Measurements from ENCODE around the gene ADAMTS2.

DNA sequence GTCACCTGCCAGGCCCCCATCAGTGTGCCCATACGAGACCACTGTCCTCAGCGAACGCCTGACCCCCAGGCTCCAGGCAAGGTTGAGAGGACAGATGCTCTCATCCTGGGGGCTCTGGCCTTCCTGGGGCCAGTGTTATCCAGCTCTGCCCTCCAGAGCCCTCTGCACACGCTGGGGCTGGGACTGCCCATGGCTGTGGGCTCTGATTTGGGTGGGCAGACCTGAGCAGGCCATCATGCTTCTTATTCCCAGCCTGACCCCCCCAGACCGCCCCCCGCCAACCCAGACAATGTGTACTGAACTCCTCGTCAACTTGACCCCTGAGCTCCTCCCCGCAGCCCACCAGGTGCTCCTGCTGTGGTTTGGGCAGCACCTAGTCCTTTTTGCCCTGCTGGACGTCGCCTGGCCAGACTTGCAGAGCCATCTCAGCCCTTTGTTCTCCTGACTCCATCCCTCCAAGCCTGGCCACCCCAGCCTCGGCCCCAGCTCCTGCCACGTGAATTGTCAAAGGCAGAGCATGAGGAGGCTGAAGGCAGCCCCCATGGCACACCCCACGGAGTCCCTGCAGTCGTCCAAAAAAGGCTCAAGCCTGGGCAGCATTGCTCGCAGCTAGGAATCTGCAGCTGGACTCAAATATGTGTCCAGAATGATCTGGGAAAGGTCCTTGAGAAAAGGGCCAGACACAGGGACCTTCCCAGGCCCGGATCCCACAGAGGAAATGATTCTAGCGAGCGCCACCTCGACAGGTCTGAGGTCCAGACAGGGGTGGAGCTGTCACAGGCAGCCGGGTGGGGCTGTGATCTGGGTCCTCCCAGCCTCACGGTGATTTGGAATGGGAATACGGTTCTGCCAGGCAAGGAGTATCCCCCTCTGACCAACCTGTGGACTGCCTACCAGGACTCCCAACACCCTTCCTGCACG lies 87.0 kb downstream of the ADAMTS2 start:
- no peak for TF ChIP-seq CHD2 (IDR thresholded peaks at IDR 0.05; ENCODE audit: low read length)
- no peak for TF ChIP-seq KDM4A (IDR thresholded peaks at IDR 0.05; ENCODE audit: low read depth, low read length, severe bottlenecking)
- TF ChIP-seq, protein P1, sequence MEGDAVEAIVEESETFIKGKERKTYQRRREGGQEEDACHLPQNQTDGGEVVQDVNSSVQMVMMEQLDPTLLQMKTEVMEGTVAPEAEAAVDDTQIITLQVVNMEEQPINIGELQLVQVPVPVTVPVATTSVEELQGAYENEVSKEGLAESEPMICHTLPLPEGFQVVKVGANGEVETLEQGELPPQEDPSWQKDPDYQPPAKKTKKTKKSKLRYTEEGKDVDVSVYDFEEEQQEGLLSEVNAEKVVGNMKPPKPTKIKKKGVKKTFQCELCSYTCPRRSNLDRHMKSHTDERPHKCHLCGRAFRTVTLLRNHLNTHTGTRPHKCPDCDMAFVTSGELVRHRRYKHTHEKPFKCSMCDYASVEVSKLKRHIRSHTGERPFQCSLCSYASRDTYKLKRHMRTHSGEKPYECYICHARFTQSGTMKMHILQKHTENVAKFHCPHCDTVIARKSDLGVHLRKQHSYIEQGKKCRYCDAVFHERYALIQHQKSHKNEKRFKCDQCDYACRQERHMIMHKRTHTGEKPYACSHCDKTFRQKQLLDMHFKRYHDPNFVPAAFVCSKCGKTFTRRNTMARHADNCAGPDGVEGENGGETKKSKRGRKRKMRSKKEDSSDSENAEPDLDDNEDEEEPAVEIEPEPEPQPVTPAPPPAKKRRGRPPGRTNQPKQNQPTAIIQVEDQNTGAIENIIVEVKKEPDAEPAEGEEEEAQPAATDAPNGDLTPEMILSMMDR (IDR thresholded peaks at IDR 0.05; ENCODE audit: control extremely low read depth in 1 of 3, insufficient read depth in 1 of 3, low read depth in 1 of 3, low read length in 3 of 3), result no peak
- TF ChIP-seq POLR2A (IDR thresholded peaks at IDR 0.05; ENCODE audit: control extremely low read depth in 1 of 2, low read depth in 2 of 2, low read length in 2 of 2), result no peak
- TF ChIP-seq, protein P2, sequence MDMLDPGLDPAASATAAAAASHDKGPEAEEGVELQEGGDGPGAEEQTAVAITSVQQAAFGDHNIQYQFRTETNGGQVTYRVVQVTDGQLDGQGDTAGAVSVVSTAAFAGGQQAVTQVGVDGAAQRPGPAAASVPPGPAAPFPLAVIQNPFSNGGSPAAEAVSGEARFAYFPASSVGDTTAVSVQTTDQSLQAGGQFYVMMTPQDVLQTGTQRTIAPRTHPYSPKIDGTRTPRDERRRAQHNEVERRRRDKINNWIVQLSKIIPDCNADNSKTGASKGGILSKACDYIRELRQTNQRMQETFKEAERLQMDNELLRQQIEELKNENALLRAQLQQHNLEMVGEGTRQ (IDR thresholded peaks at IDR 0.05; ENCODE audit: low read length), result no peak
- no peak for TF ChIP-seq SUZ12 (IDR thresholded peaks at IDR 0.05; ENCODE audit: low read length)
- TF ChIP-seq JUND (IDR thresholded peaks at IDR 0.05; ENCODE audit: low read length), result no peak
- no peak for TF ChIP-seq EZH2 (IDR thresholded peaks at IDR 0.05; ENCODE audit: low read depth, low read length, severe bottlenecking)
- TF ChIP-seq POLR2AphosphoS5 (IDR thresholded peaks at IDR 0.05; ENCODE audit: low read depth, low read length), result no peak
- no peak for TF ChIP-seq MAX (IDR thresholded peaks at IDR 0.05)
- no peak for TF ChIP-seq YY1 (IDR thresholded peaks at IDR 0.05; ENCODE audit: low read depth, low read length)
- TF ChIP-seq TAF1 (IDR thresholded peaks at IDR 0.05; ENCODE audit: low read depth, low read length), result no peak
- TF ChIP-seq, protein P3, sequence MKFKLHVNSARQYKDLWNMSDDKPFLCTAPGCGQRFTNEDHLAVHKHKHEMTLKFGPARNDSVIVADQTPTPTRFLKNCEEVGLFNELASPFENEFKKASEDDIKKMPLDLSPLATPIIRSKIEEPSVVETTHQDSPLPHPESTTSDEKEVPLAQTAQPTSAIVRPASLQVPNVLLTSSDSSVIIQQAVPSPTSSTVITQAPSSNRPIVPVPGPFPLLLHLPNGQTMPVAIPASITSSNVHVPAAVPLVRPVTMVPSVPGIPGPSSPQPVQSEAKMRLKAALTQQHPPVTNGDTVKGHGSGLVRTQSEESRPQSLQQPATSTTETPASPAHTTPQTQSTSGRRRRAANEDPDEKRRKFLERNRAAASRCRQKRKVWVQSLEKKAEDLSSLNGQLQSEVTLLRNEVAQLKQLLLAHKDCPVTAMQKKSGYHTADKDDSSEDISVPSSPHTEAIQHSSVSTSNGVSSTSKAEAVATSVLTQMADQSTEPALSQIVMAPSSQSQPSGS (IDR thresholded peaks at IDR 0.05; ENCODE audit: low read length), result no peak
- no peak for TF ChIP-seq SIN3A (conservative IDR thresholded peaks at IDR 0.05 in 1 of 2, IDR thresholded peaks at IDR 0.05 in 1 of 2; ENCODE audit: low read depth in 1 of 2, low read length in 2 of 2)
